ENCODE measurements around the gene NCAM1. TPM values are rescaled to one million over a fixed set of nuclear protein-coding genes. Genes with fewer than 3 reads are reported as not detected.

Gene NCAM1
- total RNA-seq, 1 donor from 2014 or later, result 20.3 TPM

- DNase-seq (ENCODE audit: low spot score), result peak; percentile 79
Observed at GRCh38 chr11:113305440-113306336, 344.5 kb downstream of the NCAM1 start.

- no peak for DNase-seq (ENCODE audit: low spot score)
Observed at GRCh38 chr11:113308601-113309000, 347.4 kb downstream of the NCAM1 start.

GRCh38 chr11:113311536-113311935 lies 350.3 kb downstream of the NCAM1 start:
- no peak for DNase-seq (ENCODE audit: low spot score)

DNA sequence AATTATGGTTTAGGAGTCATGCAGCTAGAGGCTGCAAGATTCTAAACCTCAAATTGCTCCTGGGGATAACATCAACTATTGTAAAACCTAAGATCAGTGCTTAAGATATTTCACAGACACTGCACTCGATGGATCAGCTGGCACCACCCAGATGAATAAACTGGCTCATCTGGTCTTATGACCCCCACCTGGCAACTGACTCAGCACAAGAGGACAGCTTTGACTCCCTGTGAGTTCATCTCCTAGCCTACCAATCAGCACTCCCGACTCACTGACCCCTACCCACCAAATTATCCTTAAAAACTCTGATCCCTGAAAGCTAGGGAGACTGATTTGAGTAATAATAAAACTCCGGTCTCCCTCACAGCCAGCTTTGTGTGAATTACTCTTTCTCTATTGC lies 352.4 kb downstream of the NCAM1 start:
- DNase-seq (ENCODE audit: low spot score), result no peak

GRCh38 chr11:113314065-113314388 lies 352.8 kb downstream of the NCAM1 start:
- no peak for DNase-seq (ENCODE audit: low spot score)

DNA sequence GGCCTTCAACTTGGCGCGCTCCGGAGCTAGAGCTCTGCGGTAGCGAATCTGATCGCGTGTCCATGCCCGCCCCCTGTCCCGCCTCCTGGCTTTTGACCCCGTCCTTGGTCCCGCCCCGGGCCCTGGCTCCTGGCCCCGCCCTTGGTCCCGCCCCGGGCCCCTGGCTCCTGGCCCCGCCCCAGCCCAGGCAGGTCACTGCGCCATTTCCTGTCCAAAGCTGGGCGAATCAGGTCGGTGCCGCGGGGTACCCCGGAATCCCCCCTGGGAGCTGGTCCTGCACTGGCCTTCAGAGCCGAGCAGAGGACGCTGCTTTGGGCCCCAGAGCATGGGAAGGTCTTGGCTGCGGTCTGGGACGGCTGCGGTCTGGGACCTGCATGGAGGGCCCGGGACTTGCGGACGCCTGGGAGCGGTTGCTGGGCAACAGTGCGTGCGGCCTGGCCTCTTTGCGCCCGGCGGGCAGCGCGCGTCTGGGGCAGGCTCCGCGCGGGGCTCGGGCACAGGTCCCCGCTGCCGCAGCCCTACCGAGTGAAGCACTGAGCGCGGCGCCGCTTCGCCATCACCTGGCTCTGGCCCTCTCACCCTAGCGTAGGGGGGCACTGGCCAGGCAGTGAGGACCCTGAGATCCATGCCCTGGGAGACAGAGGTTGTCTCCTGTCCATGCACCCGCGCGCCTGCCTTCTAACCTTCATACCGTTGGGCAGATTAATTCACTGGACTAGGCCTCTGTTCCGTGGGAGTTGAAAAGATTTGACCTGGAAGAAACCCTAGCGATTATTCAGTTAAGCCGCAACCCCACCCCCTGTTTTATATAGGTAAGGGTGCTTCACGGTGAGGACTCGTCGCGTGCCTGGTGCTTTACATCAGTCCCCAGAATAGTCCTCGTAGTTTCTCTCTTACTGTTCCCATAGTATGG lies 353.4 kb downstream of the NCAM1 start, which contains the start of gene TTC12:
Gene TTC12 (plus strand): TSS at position 195 of the 913 bp plus-strand sequence. CDS start 1,675 bp downstream, outside the sequence.
- DNase-seq (ENCODE audit: low spot score), result peak; percentile 96

DNA sequence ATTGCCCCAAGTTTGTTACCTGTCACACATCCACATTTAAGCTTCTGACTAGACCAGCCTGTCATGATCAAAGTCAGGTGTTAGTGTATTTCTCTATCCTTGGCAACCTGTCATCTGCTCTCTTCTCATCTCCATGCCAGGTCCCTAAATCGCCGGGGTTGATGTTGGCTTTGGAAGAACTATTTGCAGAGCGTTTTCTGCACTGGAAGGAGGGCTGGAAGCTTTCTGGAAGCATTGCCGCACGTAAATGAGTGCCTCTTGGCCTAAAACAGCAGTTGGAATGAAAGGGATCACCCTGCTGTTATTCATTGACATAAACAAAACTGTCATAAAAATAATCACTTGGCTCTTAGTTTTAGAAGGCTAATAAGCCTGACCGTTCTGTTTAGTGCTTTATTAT lies 354.6 kb downstream of the NCAM1 start:
- DNase-seq (ENCODE audit: low spot score), result no peak

DNA sequence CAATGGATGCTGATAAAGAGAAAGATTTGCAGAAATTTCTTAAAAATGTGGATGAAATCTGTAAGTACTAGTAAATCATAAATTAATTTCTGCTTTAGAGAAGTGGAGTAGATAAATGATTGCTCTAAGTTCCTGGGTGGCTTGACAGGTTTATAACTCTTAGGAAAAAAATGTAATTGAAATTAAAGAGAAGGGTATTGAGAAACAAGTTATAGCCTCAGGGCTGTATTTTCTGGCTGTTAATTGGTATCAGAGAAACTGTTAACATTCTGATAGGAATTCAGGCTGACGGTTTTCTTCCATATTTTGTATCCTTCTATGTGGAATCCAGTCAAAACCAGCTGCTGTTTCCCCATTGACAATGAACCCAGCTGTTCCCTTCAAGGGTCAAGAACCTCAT lies 355.0 kb downstream of the NCAM1 start:
- DNase-seq (ENCODE audit: low spot score), result no peak

GRCh38 chr11:113317339-113317738 lies 356.1 kb downstream of the NCAM1 start:
- DNase-seq (ENCODE audit: low spot score), result no peak

GRCh38 chr11:113319085-113319484 lies 357.9 kb downstream of the NCAM1 start:
- no peak for DNase-seq (ENCODE audit: low spot score)

DNA sequence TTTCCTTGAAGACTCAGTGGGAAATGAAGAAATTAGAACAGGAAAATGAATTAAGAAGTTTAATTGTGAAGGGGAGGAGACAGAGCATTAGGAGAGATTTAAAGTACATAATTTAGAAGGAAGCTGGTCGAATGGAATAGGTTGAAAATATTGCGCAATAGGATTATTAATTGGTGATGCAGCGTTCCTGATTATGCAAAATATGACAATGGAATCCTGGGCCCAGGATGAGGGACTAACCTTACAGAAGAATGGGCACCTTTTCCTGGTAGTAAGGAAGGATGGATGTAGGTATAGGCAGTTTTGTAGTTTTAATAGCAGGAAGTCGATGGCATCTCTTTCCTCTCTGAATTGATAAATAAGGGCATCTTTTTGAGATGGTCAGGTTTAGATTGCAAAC lies 360.9 kb downstream of the NCAM1 start:
- DNase-seq (ENCODE audit: low spot score), result no peak

DNA sequence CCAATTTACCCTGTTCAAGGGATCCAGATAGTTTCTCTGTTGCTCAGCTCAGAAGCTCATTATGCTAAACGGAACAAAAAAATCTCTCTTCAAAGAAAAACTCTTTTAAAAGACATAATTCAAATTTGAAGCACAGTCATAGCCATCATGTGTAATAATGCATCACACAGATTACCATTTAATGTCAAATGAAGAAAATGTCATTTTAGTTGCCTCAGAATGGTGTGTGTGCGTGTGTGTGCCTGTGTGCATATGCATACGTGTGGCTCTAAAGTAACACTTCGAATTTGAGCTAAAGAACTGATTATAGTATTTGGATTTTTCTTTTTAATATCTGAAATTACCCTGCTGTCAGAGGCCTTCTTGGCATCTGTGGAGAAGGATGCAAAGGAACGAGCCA lies 363.0 kb downstream of the NCAM1 start:
- DNase-seq (ENCODE audit: low spot score), result no peak

All from mucosa of gallbladder (tissue), 1 donor.